IPS-15b (cell line): ENCODE results near the gene SASH1.

ENCODE experiments used
- H3K27me3 ChIP-seq: one replicate; pipeline ENCODE4 v1.6.1; 2013; ENCODE audit warnings: low read length; ENCODE audit not compliant: control insufficient read depth, insufficient read depth
- H3K36me3 ChIP-seq: one replicate; pipeline ENCODE4 v1.6.1; 2013; ENCODE audit warnings: low read length; ENCODE audit not compliant: control insufficient read depth, insufficient read depth
- H3K4me1 ChIP-seq: one replicate; pipeline ENCODE4 v1.6.1; 2013; ENCODE audit warnings: mild to moderate bottlenecking, low read length; ENCODE audit not compliant: control insufficient read depth, insufficient read depth
- H3K4me3 ChIP-seq: one replicate; pipeline ENCODE4 v1.5.1; 2013; ENCODE audit warnings: low read depth, low read length
- H3K9ac ChIP-seq: one replicate; pipeline ENCODE4 v1.6.1; 2013; ENCODE audit warnings: low read depth, mild to moderate bottlenecking, low read length
- H3K9me3 ChIP-seq: one replicate; pipeline ENCODE4 v1.6.1; 2013; ENCODE audit warnings: mild to moderate bottlenecking, low read length; ENCODE audit not compliant: control insufficient read depth, insufficient read depth

SASH1 gene

GRCh38 chr6:148443798-148444560, 101.3 kb downstream of the SASH1 start:
- Histone ChIP-seq H3K4me3 (no peak overlapping the region), H3K4me1 (peaks cover 13% of the 10 kb centered on the region), H3K9me3 (no peaks in the 10 kb centered on the region), H3K36me3 (no peaks in the 10 kb centered on the region), H3K27me3 (no peaks in the 10 kb centered on the region), H3K9ac (no peak overlapping the region)

DNA sequence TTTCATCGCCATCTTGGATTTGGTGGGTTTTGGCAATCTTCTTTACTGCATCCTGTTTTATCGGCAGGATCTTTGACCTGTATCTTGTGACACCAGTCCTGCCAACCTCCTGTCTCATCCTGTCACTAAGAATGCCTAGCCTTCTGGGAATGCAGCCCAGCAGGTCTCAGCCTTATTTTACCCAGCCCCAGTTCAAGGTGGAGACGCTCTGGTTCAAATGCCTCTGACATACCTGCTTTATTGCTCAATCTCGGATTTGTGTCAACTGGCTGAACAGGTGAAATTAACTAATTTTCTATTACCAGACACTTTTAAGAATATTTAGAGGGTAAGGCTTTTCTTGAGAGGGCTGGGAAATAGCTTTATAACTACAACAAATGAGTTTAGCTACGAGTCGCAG, 102.5 kb downstream of the SASH1 start:
- Histone ChIP-seq H3K4me3 (no peak overlapping the region), H3K9ac (no peak overlapping the region), H3K4me1 (peaks cover 13% of the 10 kb centered on the region)

DNA sequence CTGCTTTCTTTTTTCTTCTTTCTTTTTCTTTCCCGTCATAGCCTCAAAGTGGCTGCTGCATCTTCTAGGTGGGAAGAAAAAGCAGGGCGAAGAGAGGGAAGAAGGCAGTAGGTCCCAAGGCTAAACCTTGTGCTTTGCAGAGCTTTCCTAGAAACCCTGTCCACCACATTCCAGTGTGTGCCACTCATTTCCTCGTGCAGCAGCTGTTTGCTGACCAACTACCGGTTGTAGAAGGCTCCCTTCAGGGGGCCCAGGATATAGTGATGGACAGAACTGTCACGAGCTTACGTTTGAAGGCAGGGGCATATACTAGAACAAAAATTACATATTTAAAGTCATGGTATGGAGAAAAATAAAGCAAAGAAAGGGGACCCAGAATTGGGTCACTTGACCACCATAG, 103.0 kb downstream of the SASH1 start:
- Histone ChIP-seq H3K9me3 (no peaks in the 10 kb centered on the region), H3K4me1 (peaks cover 13% of the 10 kb centered on the region), H3K9ac (no peak overlapping the region), H3K4me3 (no peak overlapping the region), H3K27me3 (no peaks in the 10 kb centered on the region), H3K36me3 (peaks cover 3% of the 10 kb centered on the region)

More for the DNA sequence above, 102.5 kb downstream of the SASH1 start:
- H3K9me3 ChIP-seq = no peaks in the 10 kb centered on the region
- H3K27me3 ChIP-seq = no peaks in the 10 kb centered on the region
- peaks cover 3% of the 10 kb centered on the region for H3K36me3 ChIP-seq

GRCh38 chr6:148446681-148447080, 104.0 kb downstream of the SASH1 start:
- H3K36me3 ChIP-seq = peaks cover 3% of the 10 kb centered on the region
- H3K27me3 ChIP-seq = no peaks in the 10 kb centered on the region
- no peak overlapping the region for H3K9ac ChIP-seq
- no peaks in the 10 kb centered on the region for H3K9me3 ChIP-seq
- H3K4me3 ChIP-seq = no peak overlapping the region
- peaks cover 13% of the 10 kb centered on the region for H3K4me1 ChIP-seq

GRCh38 chr6:148447521-148448230, 105.0 kb downstream of the SASH1 start:
- Histone ChIP-seq H3K4me3 (no peak overlapping the region), H3K27me3 (no peaks in the 10 kb centered on the region), H3K9ac (no peak overlapping the region), H3K9me3 (no peaks in the 10 kb centered on the region), H3K36me3 (peaks cover 3% of the 10 kb centered on the region), H3K4me1 (peaks cover 13% of the 10 kb centered on the region)

- Histone ChIP-seq H3K9me3 (no peaks in the 10 kb centered on the region), H3K36me3 (peaks cover 3% of the 10 kb centered on the region), H3K4me1 (peaks cover 13% of the 10 kb centered on the region), H3K9ac (no peak overlapping the region), H3K4me3 (no peak overlapping the region), H3K27me3 (no peaks in the 10 kb centered on the region)
Measured at GRCh38 chr6:148448369-148449012, 105.9 kb downstream of the SASH1 start.

DNA sequence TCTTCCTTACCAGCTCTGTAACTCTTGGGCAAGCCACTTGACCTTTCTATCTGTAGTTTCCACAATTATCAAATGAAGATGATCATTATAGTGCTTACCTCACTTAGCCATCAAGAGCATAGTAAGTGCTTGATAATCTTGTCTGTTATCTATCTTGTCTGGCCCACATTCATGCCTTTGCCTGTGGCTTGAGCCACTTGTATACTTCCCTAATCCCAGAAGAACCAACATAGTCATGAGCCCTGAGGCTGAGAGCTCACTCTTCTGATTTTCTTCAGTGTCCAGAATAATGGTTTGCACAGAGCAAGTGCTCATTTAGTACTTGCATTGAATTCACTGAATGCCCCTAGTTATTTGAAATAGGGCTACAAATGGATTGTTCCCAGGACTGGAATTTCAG, 108.2 kb downstream of the SASH1 start:
- Histone ChIP-seq H3K9ac (no peak overlapping the region), H3K4me1 (peaks cover 6% of the 10 kb centered on the region), H3K27me3 (no peaks in the 10 kb centered on the region), H3K4me3 (no peak overlapping the region), H3K36me3 (peaks cover 3% of the 10 kb centered on the region), H3K9me3 (no peaks in the 10 kb centered on the region)

- Histone ChIP-seq H3K27me3 (no peaks in the 10 kb centered on the region), H3K36me3 (peaks cover 3% of the 10 kb centered on the region), H3K4me3 (no peak overlapping the region), H3K9ac (no peak overlapping the region), H3K4me1 (peaks cover 1% of the 10 kb centered on the region), H3K9me3 (no peaks in the 10 kb centered on the region)
Measured at GRCh38 chr6:148451690-148452089, 109.1 kb downstream of the SASH1 start.

GRCh38 chr6:148452876-148453275, 110.2 kb downstream of the SASH1 start:
- peaks cover 3% of the 10 kb centered on the region for H3K36me3 ChIP-seq
- no peak overlapping the region for H3K4me3 ChIP-seq
- H3K9me3 ChIP-seq = no peaks in the 10 kb centered on the region
- H3K4me1 ChIP-seq = no peaks in the 10 kb centered on the region
- no peaks in the 10 kb centered on the region for H3K27me3 ChIP-seq
- no peak overlapping the region for H3K9ac ChIP-seq

DNA sequence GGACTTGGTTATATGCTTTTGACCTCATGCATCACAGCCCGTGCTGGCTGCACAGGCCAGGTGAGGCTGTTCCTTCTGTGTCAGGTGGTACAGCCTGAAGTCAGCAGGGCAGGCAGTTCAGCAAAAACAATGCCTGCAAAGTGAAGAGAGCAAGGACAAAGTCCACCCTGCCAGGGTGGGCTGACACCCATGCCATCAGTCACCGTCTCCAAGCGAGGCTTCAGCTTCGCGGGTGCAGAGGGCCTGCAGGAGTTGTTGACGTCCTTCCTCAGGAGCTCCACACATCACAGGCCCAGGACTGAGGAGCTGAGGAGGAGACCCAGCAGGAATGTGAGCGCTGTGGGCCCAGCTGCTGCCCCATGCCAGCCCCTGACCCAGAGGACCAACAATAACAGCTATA, 111.3 kb downstream of the SASH1 start:
- Histone ChIP-seq H3K4me1 (no peaks in the 10 kb centered on the region), H3K36me3 (peaks cover 3% of the 10 kb centered on the region), H3K27me3 (no peaks in the 10 kb centered on the region), H3K9ac (no peak overlapping the region), H3K4me3 (no peak overlapping the region), H3K9me3 (no peaks in the 10 kb centered on the region)

DNA sequence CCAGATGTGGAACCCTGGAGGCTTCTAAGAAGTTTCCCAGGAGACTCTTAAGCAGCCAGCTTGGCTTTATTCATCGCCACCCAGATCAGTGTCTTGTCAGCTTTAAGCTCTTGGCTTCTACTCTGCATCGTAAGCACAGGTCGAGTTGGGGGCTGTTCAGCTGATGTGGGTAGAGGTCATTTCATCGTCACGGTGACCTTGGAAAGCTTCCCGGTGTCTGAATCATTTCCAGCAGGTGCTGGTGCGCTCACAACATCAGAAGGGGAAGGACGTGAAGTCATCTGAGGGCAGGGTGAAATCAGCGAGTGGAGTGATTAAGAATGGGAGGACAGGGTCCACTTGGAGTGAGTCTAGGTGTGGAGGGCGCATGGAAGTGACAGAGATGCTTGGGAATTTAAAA, 112.6 kb downstream of the SASH1 start:
- Histone ChIP-seq H3K27me3 (no peaks in the 10 kb centered on the region), H3K9ac (no peak overlapping the region), H3K4me1 (no peaks in the 10 kb centered on the region), H3K36me3 (no peaks in the 10 kb centered on the region), H3K9me3 (no peaks in the 10 kb centered on the region), H3K4me3 (no peak overlapping the region)
